Colon (tissue), 2 donors: Measurements from ENCODE around the gene AMPD3.

Source experiments
- FAIRE-seq: peaks from 2 replicates; lab custom pipeline; 2012; peaks lifted over from hg19 to GRCh38; lab: Jason Lieb, UNC
- donor health status: control.
- donor health status: control.

Gene AMPD3

DNA sequence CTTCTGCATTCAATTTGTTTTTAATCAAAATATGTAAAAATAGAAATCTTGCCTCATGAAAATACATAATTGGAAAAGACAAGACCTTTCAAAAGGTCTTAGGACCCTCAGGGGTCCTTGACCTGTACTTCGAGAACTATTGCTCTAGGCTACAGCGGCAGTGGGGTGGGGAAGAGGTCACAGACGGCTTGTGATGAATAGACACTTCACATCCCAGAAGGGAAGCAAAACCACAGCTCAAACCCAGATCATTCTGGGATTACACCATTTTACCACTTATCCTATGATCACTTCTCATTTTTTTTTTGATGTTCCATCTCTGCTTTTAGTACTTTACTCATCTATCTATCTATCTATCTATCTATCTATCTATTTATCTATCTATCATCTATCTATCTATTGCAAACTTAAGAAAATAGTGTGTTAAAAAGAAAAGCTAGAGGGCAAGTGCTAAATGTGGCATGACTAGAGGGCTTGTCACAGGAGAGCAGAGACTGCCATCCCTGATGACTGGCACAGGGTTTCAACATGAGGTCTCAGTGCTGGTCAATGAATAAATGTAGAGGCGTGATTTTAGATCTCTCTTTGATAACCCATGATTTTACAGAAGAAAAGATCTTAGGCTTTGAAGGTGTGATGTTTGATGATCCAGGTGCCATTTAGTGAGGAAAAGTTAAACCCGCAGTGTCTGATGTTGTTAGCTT lies 48.9 kb downstream of the AMPD3 start:
- no peak for FAIRE-seq

DNA sequence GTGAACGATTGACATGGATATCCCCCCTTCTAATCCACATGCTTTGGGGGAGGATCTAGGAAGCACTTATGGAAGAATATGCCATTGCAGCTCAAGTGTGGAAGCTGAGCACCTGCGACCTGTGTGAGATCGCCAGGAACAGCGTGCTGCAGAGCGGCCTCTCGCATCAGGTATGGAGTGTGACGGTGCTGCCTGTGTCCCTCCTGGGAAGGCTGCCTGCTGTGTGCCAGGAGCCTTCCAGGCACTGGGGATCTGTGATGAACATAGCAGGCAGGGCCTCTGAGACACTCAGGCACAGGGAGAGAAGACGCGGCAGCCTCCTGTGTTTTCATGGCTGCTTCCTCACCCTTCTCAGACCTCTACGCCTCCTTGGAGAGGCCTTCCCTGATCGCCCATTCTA lies 49.4 kb downstream of the AMPD3 start:
- no peak for FAIRE-seq

DNA sequence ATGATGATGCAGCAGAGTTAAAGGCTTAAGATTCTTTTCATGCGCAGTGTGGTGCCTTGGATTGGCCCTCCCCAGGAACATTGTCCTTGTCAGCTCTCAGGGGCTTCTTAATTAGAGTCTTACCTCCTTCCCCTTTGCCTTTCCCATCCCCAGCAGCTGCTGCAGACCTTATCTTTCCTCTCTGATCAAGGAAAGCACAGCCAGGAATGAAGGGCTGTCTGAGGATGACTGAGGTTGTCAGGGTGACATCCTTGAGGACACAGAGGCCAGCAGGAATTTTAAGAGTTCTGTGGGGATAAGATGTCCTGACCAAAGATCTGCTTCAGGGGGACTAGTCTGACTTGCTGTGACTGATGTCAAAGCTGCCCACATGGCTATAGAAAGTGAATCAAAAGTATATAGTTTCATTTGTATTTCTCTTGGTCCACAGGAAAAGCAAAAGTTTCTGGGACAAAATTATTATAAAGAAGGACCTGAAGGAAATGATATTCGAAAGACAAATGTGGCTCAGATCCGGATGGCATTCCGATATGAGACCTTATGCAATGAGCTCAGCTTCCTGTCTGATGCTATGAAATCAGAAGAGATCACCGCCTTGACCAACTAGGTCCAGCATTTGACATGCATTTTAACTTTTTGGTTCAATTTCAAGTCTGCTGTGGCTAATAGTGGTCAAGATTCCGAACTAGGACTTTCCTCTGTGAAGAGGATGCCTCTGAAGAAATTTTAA lies 50.4 kb downstream of the AMPD3 start:
- no peak for FAIRE-seq

DNA sequence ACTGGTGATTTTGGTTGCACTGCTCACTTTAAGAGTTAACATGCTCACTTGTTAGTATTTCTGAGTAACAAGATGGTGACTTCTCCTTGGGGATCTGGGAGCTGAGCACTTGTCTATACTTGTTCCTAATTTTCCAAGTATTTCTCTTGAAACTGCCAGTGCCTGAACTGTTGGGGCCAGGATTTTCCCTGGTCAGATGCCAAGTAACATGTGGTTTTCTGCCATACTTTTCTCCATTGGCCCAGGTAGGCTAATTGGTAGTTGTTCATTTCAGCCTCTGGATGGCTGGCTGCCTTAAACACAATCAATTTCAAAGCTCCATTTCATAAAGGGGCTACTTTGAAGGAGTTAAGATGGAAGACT lies 50.9 kb downstream of the AMPD3 start:
- FAIRE-seq, result no peak

DNA sequence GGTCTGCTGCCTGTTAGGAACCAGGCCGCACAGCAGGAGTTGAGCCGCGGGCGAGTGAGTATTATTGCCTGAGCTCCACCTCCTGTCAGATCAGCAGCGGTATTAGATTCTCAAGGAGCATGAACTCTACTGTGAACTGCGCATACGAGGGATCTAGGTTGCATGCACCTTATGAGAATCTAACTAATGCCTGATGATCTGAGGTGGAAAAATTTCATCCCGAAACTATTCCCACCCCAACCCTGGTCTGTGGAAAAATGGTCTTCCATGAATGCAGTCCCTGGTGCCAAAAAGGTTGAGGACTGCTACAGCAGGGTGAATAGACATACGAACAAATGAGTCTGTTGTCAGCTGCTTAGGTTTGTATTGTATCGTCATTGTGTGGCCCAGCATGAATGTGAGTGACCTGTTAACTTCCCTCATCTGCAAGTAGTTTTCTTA lies 56.1 kb downstream of the AMPD3 start:
- no peak for FAIRE-seq

DNA sequence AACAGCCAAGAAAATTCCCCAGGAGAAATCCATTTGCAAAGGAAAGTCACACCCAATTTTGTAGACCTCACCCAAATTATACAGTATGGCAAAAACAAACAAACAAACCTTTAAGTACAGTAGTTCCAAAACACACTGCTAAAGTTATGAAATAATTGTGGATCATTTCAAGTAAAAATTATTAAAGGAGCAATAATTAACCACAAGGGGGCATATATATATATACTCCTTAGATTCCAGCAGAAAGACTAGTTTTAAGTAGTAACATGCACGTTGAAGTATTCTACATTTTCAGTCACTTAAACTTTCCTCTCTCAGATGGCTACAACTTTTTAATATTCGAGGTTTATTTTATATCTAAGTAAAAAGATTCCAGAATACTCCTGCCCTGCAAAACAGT lies 59.1 kb downstream of the AMPD3 start:
- no peak for FAIRE-seq

DNA sequence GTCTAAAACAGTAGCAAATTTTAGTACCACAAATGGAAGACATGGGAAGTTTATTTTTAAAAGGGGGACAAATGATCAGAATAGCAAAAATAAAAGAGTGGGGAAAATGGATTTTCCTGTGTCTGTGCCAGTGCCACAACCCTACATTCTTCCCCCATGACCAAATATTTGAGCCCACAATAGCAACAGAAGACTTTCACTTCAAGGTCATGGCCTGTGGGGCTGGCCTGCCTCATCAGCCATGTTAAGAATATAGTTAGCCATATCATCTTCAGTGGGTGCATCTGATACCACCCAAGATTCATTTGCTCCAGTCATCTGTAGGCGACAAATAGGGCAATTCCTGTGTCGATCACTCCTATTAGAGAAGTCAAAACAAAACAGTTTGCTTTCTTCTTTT lies 59.6 kb downstream of the AMPD3 start:
- FAIRE-seq, result no peak

DNA sequence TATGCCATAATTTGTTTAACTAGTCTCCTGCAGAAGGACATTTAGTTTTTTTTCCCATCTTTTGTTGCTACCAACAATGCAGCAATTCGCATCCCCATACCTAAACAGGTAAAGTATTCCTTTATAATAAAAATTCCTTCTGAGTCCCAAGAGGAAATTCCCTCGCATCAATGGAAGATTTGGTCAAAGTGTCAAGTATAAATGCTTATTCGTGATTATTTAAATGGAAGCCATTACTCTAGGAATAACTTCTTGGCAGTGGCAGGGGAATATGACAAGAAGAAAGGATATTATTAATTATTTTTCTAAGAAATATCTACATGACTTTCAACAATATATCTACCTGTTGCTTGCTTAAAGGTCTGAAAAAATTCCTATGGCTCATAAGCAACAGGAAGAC lies 60.4 kb downstream of the AMPD3 start:
- no peak for FAIRE-seq

DNA sequence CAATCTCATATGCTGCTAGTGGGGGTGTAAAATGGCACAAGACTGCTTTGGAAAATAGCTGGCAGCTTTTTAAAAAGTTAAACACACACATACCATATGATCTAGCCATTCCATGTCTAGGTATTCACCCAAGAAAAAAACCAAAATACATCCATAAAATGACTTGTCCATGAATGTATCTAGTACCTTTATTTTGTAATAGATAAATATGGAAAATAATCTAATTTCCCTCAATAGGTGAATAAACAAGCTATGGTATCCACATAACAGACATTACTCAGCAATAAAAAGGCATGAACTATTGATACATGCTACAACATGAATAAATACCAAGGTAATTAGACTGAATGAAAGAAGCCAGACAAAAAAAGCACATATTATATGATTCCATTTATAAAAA lies 63.1 kb downstream of the AMPD3 start:
- FAIRE-seq, result no peak

DNA sequence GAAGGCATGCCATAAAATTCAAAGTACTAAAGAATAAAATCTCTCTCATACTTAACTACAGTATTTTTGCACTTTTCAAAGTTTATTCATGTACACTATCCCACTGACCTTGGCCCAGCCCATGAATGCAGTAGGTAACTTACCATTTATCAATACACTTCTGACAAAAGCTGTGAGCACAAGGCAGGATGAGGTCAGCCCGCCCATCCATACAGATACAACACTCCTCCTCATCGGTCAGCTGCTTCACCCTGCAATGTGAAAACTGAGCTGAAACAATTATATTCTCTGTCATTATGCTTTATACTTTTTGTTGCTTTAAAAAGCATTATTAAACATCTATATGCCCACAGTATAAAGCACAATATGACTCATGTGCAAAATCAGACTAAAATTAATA lies 63.8 kb downstream of the AMPD3 start:
- FAIRE-seq, result no peak

DNA sequence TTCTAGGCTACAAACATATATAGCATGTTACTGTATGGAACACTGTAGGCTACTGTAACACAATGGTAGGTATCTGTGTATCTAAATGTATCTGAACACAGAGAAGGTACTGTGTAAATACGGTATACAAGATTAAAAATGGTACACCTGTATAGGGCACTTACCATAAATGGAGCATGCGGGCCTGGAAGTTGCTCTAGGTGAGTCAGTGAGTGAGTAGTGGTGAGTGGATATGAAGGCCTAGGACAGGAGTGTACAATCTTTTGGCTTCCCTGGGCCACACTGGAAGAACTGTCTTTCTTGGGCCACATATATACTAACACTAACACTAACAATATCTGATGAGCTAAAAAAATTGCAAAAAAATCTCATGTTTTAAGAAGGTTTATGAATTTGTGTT lies 64.6 kb downstream of the AMPD3 start:
- FAIRE-seq, result no peak

DNA sequence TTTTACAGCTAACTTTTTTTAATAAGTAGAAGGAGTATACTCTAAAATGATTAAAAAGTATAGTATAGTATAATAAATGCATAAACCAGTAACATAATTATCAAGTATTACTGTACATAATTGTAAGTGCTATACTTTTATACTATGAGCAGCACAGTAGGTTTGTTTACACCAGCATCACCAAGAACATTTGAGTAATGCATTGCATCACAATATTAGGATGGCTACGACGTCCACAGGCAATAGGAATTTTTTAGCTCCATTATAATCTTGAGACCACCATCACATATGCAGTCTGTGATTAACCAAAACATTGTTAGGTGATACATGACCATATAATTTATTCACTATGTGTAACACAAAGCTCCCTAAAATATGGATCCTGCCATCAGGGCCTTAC lies 65.5 kb downstream of the AMPD3 start:
- no peak for FAIRE-seq

DNA sequence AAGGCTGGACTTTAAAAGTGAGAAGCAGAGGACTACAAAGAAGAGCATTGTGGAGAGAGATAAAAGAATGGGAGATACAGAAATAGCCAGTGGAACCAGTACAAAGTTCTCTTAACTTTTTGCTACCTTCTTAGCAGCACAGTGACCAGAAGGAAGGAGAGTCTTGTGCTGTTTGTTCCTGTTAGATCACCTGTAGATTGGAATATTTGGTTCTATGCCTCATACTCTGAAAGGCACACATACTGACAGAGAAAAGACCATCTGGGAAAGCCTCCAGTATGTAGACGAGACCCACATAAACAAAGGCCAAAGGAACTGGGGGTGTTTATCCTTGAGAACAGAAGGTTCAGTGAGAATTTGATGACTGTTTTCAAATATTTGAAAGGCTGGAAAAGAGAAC lies 67.2 kb downstream of the AMPD3 start:
- FAIRE-seq, result no peak

DNA sequence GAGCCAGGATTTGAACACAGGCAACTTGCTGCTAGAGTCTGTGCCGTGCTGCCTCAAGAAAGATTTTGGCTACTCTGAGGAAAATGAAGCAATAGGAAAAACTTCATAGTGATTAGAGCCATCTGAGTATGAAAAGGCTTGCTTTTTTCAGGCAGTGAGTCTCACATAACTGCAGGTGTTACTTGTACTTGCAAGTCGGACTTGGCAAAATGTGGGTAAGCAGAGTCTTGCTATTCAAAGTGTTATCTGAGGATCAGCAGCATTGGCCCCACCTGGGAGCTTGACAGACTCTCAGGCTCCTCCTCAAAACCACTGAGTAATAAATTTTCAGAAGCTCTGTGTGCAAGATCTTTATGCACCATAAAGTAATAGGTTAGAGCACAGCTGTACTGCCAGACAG lies 67.9 kb downstream of the AMPD3 start:
- no peak for FAIRE-seq

DNA sequence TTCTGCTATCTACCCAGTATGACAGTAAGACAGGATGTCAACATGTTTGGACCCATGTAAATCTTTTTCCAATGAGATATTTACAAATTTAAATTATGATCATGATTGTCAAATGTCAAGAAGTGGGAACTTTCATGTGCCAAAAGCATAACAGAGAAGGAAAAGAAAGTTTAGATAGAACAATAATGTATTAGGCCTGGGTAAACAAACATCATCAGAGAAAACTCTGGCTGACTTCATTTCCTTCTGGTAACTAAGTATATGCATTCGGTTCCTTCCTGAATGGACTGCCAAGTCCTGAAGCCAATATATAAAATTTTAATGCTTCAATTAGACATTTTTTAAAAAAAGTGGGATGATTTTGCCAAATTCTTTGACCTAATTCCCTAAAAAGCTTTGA lies 69.4 kb downstream of the AMPD3 start:
- FAIRE-seq, result no peak

DNA sequence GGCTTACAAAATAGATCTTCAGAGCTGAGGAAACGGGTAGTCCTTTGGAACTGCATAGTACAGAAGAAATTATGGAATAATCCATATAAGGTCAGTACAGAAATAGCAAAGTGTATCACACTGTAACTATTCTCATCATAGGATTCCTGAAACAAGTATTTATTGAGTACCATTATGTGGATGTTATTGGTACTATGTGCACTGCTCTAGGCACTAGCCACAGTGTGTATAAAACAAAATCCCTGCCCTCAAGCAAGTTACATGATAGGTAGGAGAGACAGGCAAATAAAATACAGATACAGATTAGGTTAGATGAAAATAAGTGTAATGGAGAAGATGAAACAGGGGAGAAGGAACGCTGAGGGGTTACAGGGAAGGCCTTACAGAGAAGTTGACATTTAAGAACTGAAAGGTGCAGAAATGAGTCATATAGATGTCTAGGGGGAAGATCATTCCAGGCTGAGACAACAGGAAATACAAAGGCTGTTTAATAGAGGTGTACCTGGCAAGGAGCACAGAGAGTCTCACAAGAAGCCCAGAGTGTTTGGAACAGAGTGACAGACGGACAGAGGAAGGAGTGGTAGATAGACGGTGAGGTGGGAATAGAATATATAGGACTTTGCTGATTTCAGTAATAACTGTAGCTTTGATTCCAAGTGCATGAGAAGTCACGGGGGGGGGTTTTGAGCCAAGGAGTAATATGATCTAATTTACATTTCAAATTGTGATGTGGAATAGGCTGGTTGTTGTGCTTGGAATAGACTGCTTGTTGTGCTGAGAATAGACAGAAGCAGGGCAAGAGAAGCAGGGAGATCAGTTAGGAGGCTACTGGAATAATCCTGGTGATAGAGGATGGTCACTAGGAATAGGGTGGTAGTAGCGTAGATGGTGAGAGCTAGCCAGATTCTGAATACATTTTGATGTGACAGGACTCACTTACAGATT lies 72.2 kb downstream of the AMPD3 start:
- no peak for FAIRE-seq

DNA sequence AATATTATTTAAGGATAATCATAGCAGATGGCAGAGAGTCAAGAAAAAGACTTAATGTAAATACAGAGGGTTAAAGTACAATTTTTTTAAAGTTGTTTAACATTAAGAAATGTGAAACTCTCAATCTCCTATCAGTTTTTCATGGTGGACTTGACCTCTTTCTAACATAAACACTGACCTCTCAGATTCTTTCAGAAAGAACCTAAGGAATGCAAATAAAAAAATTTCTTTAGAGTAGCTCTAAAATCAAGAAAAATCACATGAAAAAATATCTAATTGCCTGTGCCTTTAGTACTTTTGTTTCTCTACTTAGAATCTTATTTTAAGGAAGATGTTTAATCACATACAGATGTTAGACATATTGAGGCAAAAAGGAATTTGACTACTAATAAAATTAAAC lies 73.1 kb downstream of the AMPD3 start:
- no peak for FAIRE-seq

DNA sequence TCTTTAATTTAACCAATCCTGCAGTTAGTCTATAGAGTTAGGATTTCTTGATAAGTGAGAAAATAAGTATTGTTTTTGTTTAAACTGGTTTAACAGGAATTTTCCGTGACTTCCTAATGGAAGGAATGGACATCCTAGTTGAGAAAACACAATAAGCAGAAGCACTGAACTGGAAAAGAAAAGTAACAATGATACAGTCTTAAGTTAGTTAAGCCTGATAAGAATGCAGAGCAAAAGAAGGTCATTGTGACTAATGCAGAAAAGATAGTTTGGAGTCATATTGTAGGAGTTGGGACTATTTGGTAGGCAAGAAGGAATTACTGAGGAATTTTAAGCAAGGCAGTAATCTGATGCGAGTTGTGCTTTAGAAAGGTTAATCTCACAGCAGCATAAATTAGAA lies 74.2 kb downstream of the AMPD3 start:
- no peak for FAIRE-seq

DNA sequence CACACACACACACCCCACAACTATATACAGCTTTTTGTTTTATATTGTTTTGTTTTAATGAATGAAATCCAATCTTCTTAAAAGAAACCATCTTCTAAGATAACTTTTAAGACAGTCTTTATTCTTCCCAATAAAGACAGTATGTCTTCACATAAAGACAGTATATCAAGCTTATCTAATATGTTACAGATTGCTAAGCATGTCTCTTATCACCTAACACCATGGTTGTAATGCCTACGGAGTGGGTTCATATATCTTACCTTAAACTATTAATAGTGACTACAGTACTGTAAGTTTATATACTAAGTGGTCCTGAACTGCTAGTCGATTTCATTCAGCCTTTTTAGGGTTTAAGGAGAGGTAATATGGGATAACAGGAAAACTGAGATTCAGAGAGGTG lies 77.5 kb downstream of the AMPD3 start:
- no peak for FAIRE-seq

DNA sequence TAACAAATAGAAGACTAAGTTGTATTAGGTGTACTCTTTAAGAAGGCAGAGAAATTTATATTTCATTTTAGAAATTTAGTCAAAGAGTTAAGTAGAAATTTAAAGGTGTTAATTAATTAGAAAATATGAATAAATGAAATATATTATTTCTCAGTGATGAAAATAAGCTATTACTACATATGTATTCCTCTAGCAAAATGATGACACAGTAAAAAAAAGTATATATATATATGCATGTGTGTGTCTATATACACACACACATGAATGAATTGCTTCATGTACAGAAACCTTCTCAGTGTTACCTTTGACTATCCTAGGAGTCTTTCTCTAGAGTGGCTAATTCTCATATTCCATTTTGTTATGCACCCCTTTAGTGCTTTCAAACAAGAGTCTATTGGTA lies 78.3 kb downstream of the AMPD3 start:
- FAIRE-seq, result no peak

DNA sequence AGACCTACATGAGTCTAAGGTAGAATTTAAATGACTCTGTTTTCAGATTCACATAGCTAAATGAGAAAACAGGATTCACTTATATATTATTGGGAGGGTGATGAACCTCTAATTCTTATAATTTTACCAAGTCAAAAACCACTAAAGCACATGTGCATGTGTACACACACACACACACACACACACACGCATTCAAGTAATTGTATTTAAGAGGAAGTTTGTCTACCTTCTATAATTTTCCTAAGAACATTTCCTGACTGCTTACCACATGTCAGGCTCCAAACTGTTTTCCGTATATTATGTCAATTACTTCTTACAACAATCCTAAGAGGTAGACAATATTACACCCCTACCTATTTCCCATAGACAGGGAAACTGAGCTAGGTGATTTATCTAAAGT lies 79.3 kb downstream of the AMPD3 start:
- FAIRE-seq, result no peak

DNA sequence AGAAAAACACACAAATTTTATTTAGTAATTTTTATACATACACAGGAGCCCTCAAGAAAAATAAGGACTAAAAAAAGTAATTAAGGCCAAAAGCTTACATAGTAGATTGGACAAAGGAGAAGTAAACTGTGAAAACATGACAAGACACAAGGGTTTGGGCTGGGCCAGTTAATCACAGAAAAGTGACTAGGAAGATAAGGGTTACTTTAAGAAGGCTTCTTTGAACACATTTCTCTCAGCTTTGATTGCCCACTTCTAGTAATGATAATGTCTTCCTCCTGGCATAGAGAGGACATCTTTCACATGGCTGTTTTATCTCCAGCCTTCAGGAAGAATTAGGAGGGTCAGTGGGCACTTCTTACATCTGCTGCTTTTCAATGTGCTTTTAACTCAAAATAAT lies 82.5 kb downstream of the AMPD3 start:
- no peak for FAIRE-seq

DNA sequence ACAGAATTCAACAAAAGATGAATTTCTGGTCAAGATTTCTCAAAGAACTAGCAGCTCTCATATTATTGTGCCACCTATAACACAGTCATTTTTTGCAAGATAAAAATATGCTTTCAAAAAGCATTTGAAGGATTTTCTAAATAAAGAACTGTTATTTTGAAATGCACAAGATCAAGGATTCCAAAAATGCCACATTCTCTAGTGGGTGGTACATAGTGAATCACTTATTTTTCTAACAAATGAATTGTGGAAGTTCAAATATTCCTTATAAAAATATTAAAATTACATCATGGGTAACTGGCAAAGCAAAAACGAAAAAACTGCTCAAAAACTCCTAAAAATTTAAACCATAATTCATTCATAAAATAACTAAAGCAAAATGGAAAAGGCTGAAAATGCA lies 83.9 kb downstream of the AMPD3 start:
- no peak for FAIRE-seq
